ENCODE measurements around the gene CACNA2D3. TPM values are rescaled to one million over a fixed set of nuclear protein-coding genes. Genes with fewer than 3 reads are reported as not detected.

The CACNA2D3 gene
- total RNA-seq, 1 donor from 2014 or later = not detected

DNA sequence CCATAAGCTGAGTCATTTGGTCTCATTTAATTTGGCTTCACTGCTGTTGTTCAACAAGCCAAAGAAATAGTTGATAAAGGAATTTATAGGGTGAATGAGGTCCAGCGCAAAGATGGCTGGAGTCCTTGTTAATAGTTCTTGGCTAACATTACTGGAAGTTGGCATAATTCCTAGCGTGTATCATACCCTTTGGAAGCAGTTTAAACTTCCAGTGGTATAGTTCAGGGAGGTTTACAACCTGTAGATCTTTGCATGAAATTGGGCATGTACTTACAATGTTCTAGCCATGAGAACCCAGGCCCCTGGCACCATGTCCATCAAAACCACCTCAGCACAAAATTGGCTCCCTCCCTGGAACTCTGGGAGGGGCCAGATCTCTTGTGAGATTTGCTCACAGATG lies 424.7 kb downstream of the CACNA2D3 start:
- no peak overlapping the region for H3K27ac Mint-ChIP-seq
- no peaks in the 10 kb centered on the region for H4K20me1 ChIP-seq (ENCODE audit: low read depth)
- H3K4me2 ChIP-seq = no peak overlapping the region
- no peak for DNase-seq (ENCODE audit: low spot score)
- no peak overlapping the region for H3K4me3 ChIP-seq
- H3K36me3 Mint-ChIP-seq = no peaks in the 10 kb centered on the region
- TF ChIP-seq EZH2 (IDR thresholded peaks at IDR 0.05) = no peak
- TF ChIP-seq EZH2phosphoT487 (IDR thresholded peaks at IDR 0.05) = no peak
- TF ChIP-seq, protein P1, sequence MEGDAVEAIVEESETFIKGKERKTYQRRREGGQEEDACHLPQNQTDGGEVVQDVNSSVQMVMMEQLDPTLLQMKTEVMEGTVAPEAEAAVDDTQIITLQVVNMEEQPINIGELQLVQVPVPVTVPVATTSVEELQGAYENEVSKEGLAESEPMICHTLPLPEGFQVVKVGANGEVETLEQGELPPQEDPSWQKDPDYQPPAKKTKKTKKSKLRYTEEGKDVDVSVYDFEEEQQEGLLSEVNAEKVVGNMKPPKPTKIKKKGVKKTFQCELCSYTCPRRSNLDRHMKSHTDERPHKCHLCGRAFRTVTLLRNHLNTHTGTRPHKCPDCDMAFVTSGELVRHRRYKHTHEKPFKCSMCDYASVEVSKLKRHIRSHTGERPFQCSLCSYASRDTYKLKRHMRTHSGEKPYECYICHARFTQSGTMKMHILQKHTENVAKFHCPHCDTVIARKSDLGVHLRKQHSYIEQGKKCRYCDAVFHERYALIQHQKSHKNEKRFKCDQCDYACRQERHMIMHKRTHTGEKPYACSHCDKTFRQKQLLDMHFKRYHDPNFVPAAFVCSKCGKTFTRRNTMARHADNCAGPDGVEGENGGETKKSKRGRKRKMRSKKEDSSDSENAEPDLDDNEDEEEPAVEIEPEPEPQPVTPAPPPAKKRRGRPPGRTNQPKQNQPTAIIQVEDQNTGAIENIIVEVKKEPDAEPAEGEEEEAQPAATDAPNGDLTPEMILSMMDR (IDR thresholded peaks at IDR 0.05) = no peak
- no peaks in the 10 kb centered on the region for H3F3A ChIP-seq (ENCODE audit: low read depth)
- no peak overlapping the region for H3K9ac ChIP-seq
- H3K4me1 Mint-ChIP-seq = peaks cover 20% of the 10 kb centered on the region
- no peaks in the 10 kb centered on the region for H3K9me3 ChIP-seq (ENCODE audit: low read depth)
- H3K4me1 ChIP-seq = no peaks in the 10 kb centered on the region
- H3K4me3 Mint-ChIP-seq = no peak overlapping the region
- no peaks in the 10 kb centered on the region for H3K36me3 ChIP-seq
- H3K9me3 Mint-ChIP-seq = peaks cover 3% of the 10 kb centered on the region
- H3K79me2 ChIP-seq (ENCODE audit: low read depth) = no peaks in the 10 kb centered on the region
- no peaks in the 10 kb centered on the region for H3K27me3 Mint-ChIP-seq (ENCODE audit: insufficient read depth, low read depth)
- no peak overlapping the region for H3K27ac ChIP-seq
- H2AFZ ChIP-seq (replicated peaks) = no peak overlapping the region
- no peaks in the 10 kb centered on the region for H3K27me3 ChIP-seq

DNA sequence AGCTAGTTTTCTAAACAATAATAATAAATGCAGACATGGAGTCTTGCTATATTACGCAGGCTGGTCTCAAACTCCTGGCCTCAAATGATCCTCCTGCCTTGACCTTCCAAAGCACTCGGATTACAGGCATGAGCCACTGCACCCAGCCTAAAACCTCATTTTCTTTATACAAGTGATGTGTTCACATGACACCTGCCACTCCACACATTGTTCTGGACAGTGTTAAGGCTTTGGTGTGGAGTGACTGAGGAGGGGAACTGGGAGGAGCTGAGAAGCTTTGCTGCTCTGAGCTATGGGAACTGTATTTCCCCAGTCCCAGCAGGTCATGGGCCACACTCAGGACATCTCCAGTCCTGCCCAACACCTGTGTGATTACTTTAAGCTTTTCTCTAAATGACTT lies 425.5 kb downstream of the CACNA2D3 start:
- no peaks in the 10 kb centered on the region for H3F3A ChIP-seq (ENCODE audit: low read depth)
- no peaks in the 10 kb centered on the region for H3K27me3 ChIP-seq
- no peak overlapping the region for H3K27ac ChIP-seq
- no peaks in the 10 kb centered on the region for H3K9me3 ChIP-seq (ENCODE audit: low read depth)
- Mint-ChIP-seq H3K36me3 (no peaks in the 10 kb centered on the region), H3K4me3 (no peak overlapping the region), H3K9me3 (peaks cover 3% of the 10 kb centered on the region), H3K27me3 (ENCODE audit: insufficient read depth, low read depth) (no peaks in the 10 kb centered on the region), H3K27ac (no peak overlapping the region), H3K4me1 (peaks cover 20% of the 10 kb centered on the region)
- H3K4me3 ChIP-seq = no peak overlapping the region
- no peaks in the 10 kb centered on the region for H3K36me3 ChIP-seq
- TF ChIP-seq EZH2phosphoT487 (IDR thresholded peaks at IDR 0.05) = no peak
- TF ChIP-seq, protein P1 (IDR thresholded peaks at IDR 0.05) = no peak
- no peak for TF ChIP-seq EZH2 (IDR thresholded peaks at IDR 0.05)
- H3K4me1 ChIP-seq = no peaks in the 10 kb centered on the region
- no peak overlapping the region for H3K9ac ChIP-seq
- no peak for DNase-seq (ENCODE audit: low spot score)
- H3K79me2 ChIP-seq (ENCODE audit: low read depth) = no peaks in the 10 kb centered on the region
- no peak overlapping the region for H3K4me2 ChIP-seq
- H2AFZ ChIP-seq (replicated peaks) = no peak overlapping the region
- H4K20me1 ChIP-seq (ENCODE audit: low read depth) = no peaks in the 10 kb centered on the region

DNA sequence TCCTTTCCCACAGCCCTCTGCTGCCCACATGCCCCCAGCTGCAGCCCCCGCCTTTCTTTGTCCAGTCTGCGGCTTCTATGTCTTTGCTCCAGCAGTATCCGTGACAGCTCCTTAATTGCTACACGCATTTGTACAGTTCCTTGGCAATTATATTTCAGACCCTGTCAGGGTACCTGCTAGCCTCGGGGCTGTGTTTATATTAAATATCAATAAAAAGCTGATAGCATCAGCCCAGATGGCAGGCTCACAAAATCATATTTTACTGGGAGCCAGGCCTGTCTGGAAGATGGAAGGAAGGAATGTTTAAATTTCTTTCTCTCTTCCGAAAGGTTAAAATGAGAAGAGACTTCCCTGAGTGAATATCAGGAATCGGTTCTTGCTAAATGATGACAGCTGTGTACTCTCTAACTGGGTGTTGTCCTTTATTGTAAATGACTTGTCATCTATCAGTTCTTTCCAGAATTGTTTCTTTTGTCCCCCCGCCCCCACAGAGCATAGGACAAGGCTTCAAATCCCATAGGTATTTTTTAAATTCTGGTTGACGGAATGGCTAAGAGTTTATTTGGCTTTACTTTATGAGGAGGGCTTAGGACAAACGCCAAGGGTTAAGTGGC lies 427.4 kb downstream of the CACNA2D3 start:
- no peaks in the 10 kb centered on the region for H3K79me2 ChIP-seq (ENCODE audit: low read depth)
- H3K36me3 ChIP-seq = no peaks in the 10 kb centered on the region
- TF ChIP-seq EZH2 (IDR thresholded peaks at IDR 0.05) (no peak), EZH2phosphoT487 (IDR thresholded peaks at IDR 0.05) (no peak)
- TF ChIP-seq, protein P1 (IDR thresholded peaks at IDR 0.05) = no peak
- no peaks in the 10 kb centered on the region for H3K36me3 Mint-ChIP-seq
- no peak overlapping the region for H3K4me3 ChIP-seq
- no peaks in the 10 kb centered on the region for H3K27me3 Mint-ChIP-seq (ENCODE audit: insufficient read depth, low read depth)
- H3K4me3 Mint-ChIP-seq = no peak overlapping the region
- H3F3A ChIP-seq (ENCODE audit: low read depth) = no peaks in the 10 kb centered on the region
- H3K4me1 Mint-ChIP-seq = peaks cover 13% of the 10 kb centered on the region
- no peak overlapping the region for H3K27ac ChIP-seq
- no peak for DNase-seq (ENCODE audit: low spot score)
- H3K27ac Mint-ChIP-seq = no peak overlapping the region
- no peak overlapping the region for H3K4me2 ChIP-seq
- no peaks in the 10 kb centered on the region for H3K9me3 ChIP-seq (ENCODE audit: low read depth)
- H3K4me1 ChIP-seq = no peaks in the 10 kb centered on the region
- no peaks in the 10 kb centered on the region for H4K20me1 ChIP-seq (ENCODE audit: low read depth)
- H3K27me3 ChIP-seq = no peaks in the 10 kb centered on the region
- H3K9me3 Mint-ChIP-seq = peaks cover 3% of the 10 kb centered on the region
- H3K9ac ChIP-seq = no peak overlapping the region
- no peak overlapping the region for H2AFZ ChIP-seq (replicated peaks)
